Adrenal gland (tissue), 12 donors: ENCODE results near the gene DOHH. TPM values are rescaled to one million over a fixed set of nuclear protein-coding genes. Genes with fewer than 3 reads are reported as not detected.

Experiments used
- DNase-seq, 7 donors: peaks; one replicate each; pipeline ENCODE4 v3.0.0-alpha.2; 2019 to 2020
- H3K27ac ChIP-seq, 5 donors: fragments of 200-600 bp; sonication (generic) in 4 of 5; 1 replicate in 3 of 5; 2 replicates in 2 of 5; pipeline versions ENCODE4 v1.5.1 to v1.8.0; 2016 to 2020; ENCODE audit warnings: mild to moderate bottlenecking in 1 of 5
- H3K27me3 ChIP-seq: fragments of 200-600 bp; 2 replicates; pipeline ENCODE4 v1.8.0; 2021
- H3K36me3 ChIP-seq, 2 donors: fragments of 200-600 bp; replicated peaks in 1 of 2; 1 replicate in 1 of 2; 2 replicates in 1 of 2; pipeline versions ENCODE4 v1.5.1 to v1.8.0; 2018 to 2022
- H3K4me1 ChIP-seq, 2 donors: fragments of 200-600 bp; replicated peaks in 1 of 2; 1 replicate in 1 of 2; 2 replicates in 1 of 2; pipeline versions ENCODE4 v1.5.1 to v1.8.0; 2018 to 2021
- H3K4me3 ChIP-seq, 4 donors: fragments of 200-600 bp; sonication (generic) in 3 of 4; one replicate each; pipeline ENCODE4 v1.5.1; 2016 to 2018
- H3K9me3 ChIP-seq, 3 donors: fragments of 200-600 bp; sonication (generic) in 1 of 3; replicated peaks in 1 of 3; 1 replicate in 2 of 3; 2 replicates in 1 of 3; pipeline versions ENCODE4 v1.5.1 to v1.8.0; 2016 to 2021
- POLR2A ChIP-seq, 2 donors: fragments of 450-650 bp; IDR thresholded peaks; one replicate each; pipeline ENCODE4 v1.6.1; 2017; ENCODE audit warnings: antibody characterized with exemption in 2 of 2, mild to moderate bottlenecking in 2 of 2, moderate library complexity in 1 of 2
- WGBS, 4 donors: extraction: QIAGEN DNeasy Blood & Tissue Kit in 2 of 4; methylation state at CpG; one replicate each; pipeline versions ENCODE4 v1.1.5 to v1.1.7; 2013 to 2017; 5-methylcytosine and 5-hydroxymethylcytosine counted together
- intact Hi-C, 2 donors: fragments of 100-400 bp; cut with DNase I; formaldehyde crosslinking; loops; one replicate each; pipeline versions ENCODE4 v1.14.1 to v1.15.0; 2022 to 2023
- polyA plus RNA-seq, 3 donors: library from polyadenylated mRNA; stranded (reverse); fragments of 200-250 nt in 2 of 3; fragments of 350-450 nt in 1 of 3; fragmentation: Illumina TruSeq in 1 of 3; extraction: RNeasy Lipid Tissue Mini Kit (QIAGEN cat#74804) in 1 of 3; gene quantifications; one replicate each; pipeline ENCODE4 v1.2.3, GENCODE V29; 2013 to 2014
- total RNA-seq, 9 donors: library from RNA; depleted of rRNA in 4 of 9; stranded (reverse); fragments of >200 nt in 4 of 9; fragments of 120-200 nt in 1 of 9; fragmentation: NEBNext Ultra II Directional in 1 of 9; extraction: Animal tissue kit (Norgen Biotek cat#: 25700) in 1 of 9; gene quantifications; one replicate each; pipeline versions ENCODE4 v1.1.0 to v1.2.4, GENCODE V29; 2013 to 2023
- TF ChIP-seq, protein P1 (sequence below), 6 experiments: fragments of 450-650 bp in 4 of 6; fragments of 200-600 bp in 2 of 6; sonication (generic) in 1 of 6; IDR thresholded peaks; 1 replicate in 5 of 6; 2 replicates in 1 of 6; pipeline versions ENCODE4 v1.5.1 to v1.8.0; 2016 to 2021; ENCODE audit warnings: antibody characterized with exemption in 6 of 6, mild to moderate bottlenecking in 2 of 6, moderate library complexity in 1 of 6
- donor health status: healthy with polysubstance abuse.
- donor health status: Bipolar disorder and iron deficiency.
- donor health status: DM: yes; HTN: yes; CAD: no.
- donor health status: DM: no; HTN: no; CAD: no.
- donor health status: DM: no; HTN: no; CAD: no.
- donor health status: DM: yes; HTN: yes; CAD: no.

The DOHH gene
- total and polyA plus RNA-seq, 12 donors = 0.92 to 22.8 (median 13.8) TPM

DNA sequence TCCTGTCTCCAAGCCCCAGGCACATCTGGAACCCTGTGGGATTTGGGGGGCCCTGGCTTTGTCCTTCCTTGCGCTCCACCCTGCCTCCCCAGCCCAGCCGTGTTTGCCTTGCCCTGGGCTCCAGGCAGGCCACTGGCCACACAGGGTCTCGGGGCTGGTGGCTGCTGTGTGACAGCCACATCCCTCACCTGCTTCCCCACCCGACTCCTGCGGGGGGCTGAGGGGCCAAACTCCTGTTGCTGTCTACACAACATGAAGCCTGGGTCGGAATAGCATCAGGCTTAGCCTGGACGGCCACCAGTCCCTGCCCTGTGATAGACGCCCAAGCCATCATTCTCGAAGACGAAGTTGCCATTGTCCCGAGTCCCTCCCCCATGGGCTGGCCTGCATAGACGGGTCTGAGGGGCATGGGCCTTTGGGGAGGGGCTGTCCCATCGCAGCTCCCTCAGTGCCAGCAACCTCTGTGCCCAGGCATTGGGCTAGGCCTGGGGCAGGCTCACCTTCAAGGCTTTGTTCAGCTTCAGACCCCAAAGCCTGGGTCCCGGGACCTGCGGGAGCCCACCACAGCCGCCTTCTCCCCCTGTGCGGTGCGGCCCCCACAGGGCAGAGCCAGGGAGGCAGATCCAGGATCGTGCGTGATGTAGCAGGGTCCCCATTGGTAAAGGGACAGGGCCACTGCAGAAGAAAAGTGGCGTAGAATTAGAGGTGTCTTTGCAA, 23.0 kb upstream of the DOHH start:
- peak overlapping the region in 3 of 5 donors; percentile 32 to 78 (median 72) for H3K27ac ChIP-seq
- peaks cover 0 to 46% of the 10 kb centered on the region in 2 donors for H3K36me3 ChIP-seq
- no peak for DNase-seq
- H3K27me3 ChIP-seq = no peaks in the 10 kb centered on the region
- TF ChIP-seq, protein P1, sequence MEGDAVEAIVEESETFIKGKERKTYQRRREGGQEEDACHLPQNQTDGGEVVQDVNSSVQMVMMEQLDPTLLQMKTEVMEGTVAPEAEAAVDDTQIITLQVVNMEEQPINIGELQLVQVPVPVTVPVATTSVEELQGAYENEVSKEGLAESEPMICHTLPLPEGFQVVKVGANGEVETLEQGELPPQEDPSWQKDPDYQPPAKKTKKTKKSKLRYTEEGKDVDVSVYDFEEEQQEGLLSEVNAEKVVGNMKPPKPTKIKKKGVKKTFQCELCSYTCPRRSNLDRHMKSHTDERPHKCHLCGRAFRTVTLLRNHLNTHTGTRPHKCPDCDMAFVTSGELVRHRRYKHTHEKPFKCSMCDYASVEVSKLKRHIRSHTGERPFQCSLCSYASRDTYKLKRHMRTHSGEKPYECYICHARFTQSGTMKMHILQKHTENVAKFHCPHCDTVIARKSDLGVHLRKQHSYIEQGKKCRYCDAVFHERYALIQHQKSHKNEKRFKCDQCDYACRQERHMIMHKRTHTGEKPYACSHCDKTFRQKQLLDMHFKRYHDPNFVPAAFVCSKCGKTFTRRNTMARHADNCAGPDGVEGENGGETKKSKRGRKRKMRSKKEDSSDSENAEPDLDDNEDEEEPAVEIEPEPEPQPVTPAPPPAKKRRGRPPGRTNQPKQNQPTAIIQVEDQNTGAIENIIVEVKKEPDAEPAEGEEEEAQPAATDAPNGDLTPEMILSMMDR (IDR thresholded peaks at IDR 0.05) = no peak
- TF ChIP-seq POLR2A (IDR thresholded peaks at IDR 0.05) = no peak
- peaks cover 15 to 30% of the 10 kb centered on the region in 2 donors for H3K4me1 ChIP-seq
- 84 to 88% (median 86%) methylated on average over 7 to 21 of the region's 21 CpGs for WGBS, 4 donors
- intact Hi-C loops = no loop called here
- H3K9me3 ChIP-seq = no peaks in the 10 kb centered on the region
- no peak overlapping the region for H3K4me3 ChIP-seq

DNA sequence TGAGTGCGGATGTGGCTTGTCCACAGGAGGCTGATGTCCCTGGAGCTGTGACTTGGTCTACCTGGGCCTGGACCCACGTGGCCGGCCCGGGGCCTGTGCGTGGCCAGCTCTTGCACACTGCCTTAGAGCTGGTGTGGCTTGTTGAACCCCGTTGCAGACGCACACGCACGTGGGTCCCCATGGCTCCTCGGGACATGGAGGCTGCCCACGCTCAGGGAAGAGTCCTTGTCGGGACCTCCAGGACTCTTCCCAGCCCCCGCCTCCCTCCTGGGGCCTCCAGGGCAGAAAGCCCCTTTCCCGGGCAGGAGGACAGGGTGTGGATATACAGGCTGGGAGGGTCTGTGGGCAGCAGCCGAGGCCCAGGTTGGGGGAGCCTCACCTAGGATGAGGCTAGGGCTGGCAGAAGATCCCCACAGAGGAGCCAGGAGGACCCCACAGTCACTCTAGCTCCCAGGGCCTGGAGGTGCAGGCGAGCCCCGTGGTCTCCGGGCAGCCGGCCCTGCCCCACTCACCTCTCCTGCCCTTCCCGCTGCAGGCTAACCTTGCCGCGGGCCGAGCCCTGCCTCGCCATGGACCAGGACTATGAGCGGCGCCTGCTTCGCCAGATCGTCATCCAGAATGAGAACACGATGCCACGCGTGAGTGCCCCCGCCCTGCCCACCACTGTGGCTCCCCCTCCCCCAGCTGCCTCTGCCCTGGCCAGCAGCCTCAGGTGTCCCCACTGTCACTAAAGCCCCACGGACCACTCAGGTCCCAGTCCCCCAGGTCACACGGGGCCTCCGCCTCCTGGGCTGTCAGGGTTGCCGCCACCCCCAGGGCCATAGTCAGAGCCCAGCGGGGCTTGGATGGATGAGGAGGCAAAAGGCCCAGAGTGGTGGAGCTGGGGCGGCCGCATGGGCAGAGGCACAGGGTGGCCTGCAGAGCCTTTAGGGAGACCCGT, 22.2 kb upstream of the DOHH start:
- Histone ChIP-seq H3K9me3 (no peaks in the 10 kb centered on the region), H3K36me3 (peaks cover 0 to 40% of the 10 kb centered on the region in 2 donors), H3K4me3 (no peak overlapping the region), H3K27me3 (no peaks in the 10 kb centered on the region), H3K27ac (peak overlapping the region in 2 of 5 donors; percentile 72 to 78), H3K4me1 (peaks cover 17 to 36% of the 10 kb centered on the region in 2 donors)
- TF ChIP-seq POLR2A (IDR thresholded peaks at IDR 0.05) = no peak
- TF ChIP-seq, protein P1 (IDR thresholded peaks at IDR 0.05) = no peak
- DNase-seq = no peak
- intact Hi-C loops = no loop called here
- 85 to 90% (median 88%) methylated on average over 5 to 40 of the region's 40 CpGs for WGBS, 4 donors

DNA sequence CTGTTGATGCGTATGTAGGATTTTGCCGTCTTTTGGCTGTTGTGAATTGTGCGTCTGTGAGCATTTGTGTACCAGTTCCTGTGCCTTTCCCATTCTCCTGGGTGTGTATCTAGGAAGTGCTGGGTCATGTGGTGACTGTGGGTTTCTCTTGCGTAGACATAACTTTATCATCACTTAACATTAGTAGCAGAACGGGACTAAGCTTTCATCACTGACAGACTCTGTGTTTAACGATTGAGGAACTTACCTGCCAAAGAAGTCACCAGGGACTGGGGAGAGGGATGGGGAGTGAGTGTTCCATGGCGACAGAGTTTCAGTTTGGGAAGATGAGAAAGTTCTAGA, 20.6 kb upstream of the DOHH start:
- intact Hi-C loops = no loop called here
- Histone ChIP-seq H3K27ac (peak overlapping the region in 1 of 5 donors; percentile 13), H3K36me3 (peaks cover 0 to 24% of the 10 kb centered on the region in 2 donors), H3K4me3 (no peak overlapping the region), H3K9me3 (no peaks in the 10 kb centered on the region), H3K27me3 (no peaks in the 10 kb centered on the region), H3K4me1 (peaks cover 23 to 46% of the 10 kb centered on the region in 2 donors)
- TF ChIP-seq POLR2A (IDR thresholded peaks at IDR 0.05) = no peak
- TF ChIP-seq, protein P1 (IDR thresholded peaks at IDR 0.05) = no peak
- 86 to 95% (median 90%) methylated on average over 7 of the region's 7 CpGs for WGBS, 4 donors
- no peak for DNase-seq
